GM12878 (cell line): Measurements from ENCODE around the gene CLECL1. TPM values are rescaled to one million over a fixed set of nuclear protein-coding genes. Genes with fewer than 3 reads are reported as not detected.
A peak's percentile ranks its signal among the peaks of the same experiment; 100 is the strongest.

Experiments used
- ATAC-seq: fragments of 200-7000 bp; cut with Tn5 transposase; 3 replicates; pipeline ENCODE4 v1.9.1; 2020; ENCODE audit warnings: mild to moderate bottlenecking, moderate library complexity
- BruUV-seq: library from RNA; stranded (reverse); fragments of 400-500 nt; replicated peaks from 2 replicates; lab custom pipeline; 2021; lab: Mats Ljungman, UMichigan
- CTCF ChIA-PET: fragments of 300-600 bp; sonication (Branson Sonifier 250); formaldehyde crosslinking; extraction: SDS; loops from one replicate; lab custom pipeline; 2021; ENCODE audit warnings: inconsistent platforms; lab: Yijun Ruan, JAX
- POLR2A ChIA-PET: fragments of 350-600 bp; formaldehyde crosslinking; extraction: SDS; loops from one replicate; lab custom pipeline; 2021; ENCODE audit warnings: inconsistent platforms; lab: Charles Lee
- RAD21 ChIA-PET: fragments of 300-600 bp; sonication (Branson Sonifier 250); formaldehyde crosslinking; loops from one replicate; lab custom pipeline; 2023; ENCODE audit warnings: antibody characterized with exemption; ENCODE audit not compliant: unreplicated experiment; lab: Charles Lee
- SMC1A ChIA-PET: fragments of 300-600 bp; sonication (Branson Sonifier 250); formaldehyde crosslinking; loops from one replicate; lab custom pipeline; 2023; ENCODE audit not compliant: unreplicated experiment, uncharacterized antibody; lab: Charles Lee
- DNase-seq: peaks from one replicate; pipeline ENCODE4 v3.0.0-alpha.2; 2011; ENCODE audit warnings: low read depth, low spot score
- FAIRE-seq: peaks from 3 replicates; lab custom pipeline; 2011; peaks lifted over from hg19 to GRCh38; lab: Jason Lieb, UNC
- H2AFZ ChIP-seq: 2 replicates; pipeline ENCODE4 v1.6.0; 2011; ENCODE audit warnings: low read depth, low read length, control low read depth; ENCODE audit not compliant: control insufficient read depth
- H3K27ac ChIP-seq: 2 replicates; pipeline ENCODE4 v1.5.1; 2011; ENCODE audit warnings: control low read depth; ENCODE audit not compliant: control insufficient read depth, insufficient read depth
- H3K27me3 ChIP-seq, 2 experiments: replicated peaks in 1 of 2; 2 replicates each; pipeline versions ENCODE4 v1.6.0 to v1.6.1; 2011; ENCODE audit warnings: low read length in 1 of 2; ENCODE audit not compliant: control insufficient read depth in 2 of 2, insufficient read depth in 2 of 2
- H3K36me3 ChIP-seq, 2 experiments: 2 replicates each; pipeline ENCODE4 v1.5.1; 2011; ENCODE audit warnings: low read length in 1 of 2; ENCODE audit not compliant: control insufficient read depth in 2 of 2, insufficient read depth in 2 of 2
- H3K4me1 ChIP-seq: 2 replicates; pipeline ENCODE4 v1.6.1; 2011; ENCODE audit warnings: mild to moderate bottlenecking, low read length, moderate library complexity, mixed read lengths; ENCODE audit not compliant: control insufficient read depth, insufficient read depth
- H3K4me2 ChIP-seq: 2 replicates; pipeline ENCODE4 v1.6.0; 2011; ENCODE audit warnings: control low read depth; ENCODE audit not compliant: control insufficient read depth, insufficient read depth
- H3K4me3 ChIP-seq: fragments of 200-600 bp; sonication (generic); 2 replicates; pipeline ENCODE4 v1.5.1; 2016
- H3K79me2 ChIP-seq: 2 replicates; pipeline ENCODE4 v1.6.0; 2011; ENCODE audit warnings: low read length; ENCODE audit not compliant: control insufficient read depth, insufficient read depth
- H3K9ac ChIP-seq: 2 replicates; pipeline ENCODE4 v1.8.0; 2011; ENCODE audit warnings: low read length, control low read depth, mixed read lengths; ENCODE audit not compliant: control insufficient read depth, insufficient read depth
- H3K9me3 ChIP-seq: replicated peaks from 3 replicates; pipeline ENCODE4 v1.5.1; 2011; ENCODE audit warnings: mild to moderate bottlenecking, low read length; ENCODE audit not compliant: control insufficient read depth, insufficient read depth
- H4K20me1 ChIP-seq: 2 replicates; pipeline ENCODE4 v1.6.0; 2011; ENCODE audit not compliant: control insufficient read depth, insufficient read depth
- EP300 ChIP-seq, 2 experiments: fragments of 150-350 bp in 1 of 2; IDR thresholded peaks; 2 replicates each; pipeline ENCODE4 v1.6.1; 2011 to 2012; ENCODE audit warnings: low read depth in 2 of 2, low read length in 2 of 2, borderline replicate concordance in 1 of 2, improper control_type of control experiment in 1 of 2, inconsistent platforms in 1 of 2; ENCODE audit not compliant: control insufficient read depth in 1 of 2
- GATAD2B ChIP-seq: fragments of 450-650 bp; conservative IDR thresholded peaks from 2 replicates; pipeline ENCODE4 v1.6.1; 2017; ENCODE audit warnings: low read depth, mild to moderate bottlenecking, moderate library complexity
- IKZF1 ChIP-seq: fragments of 450-650 bp; conservative IDR thresholded peaks from 2 replicates; pipeline ENCODE4 v1.6.1; 2017; ENCODE audit warnings: antibody characterized with exemption, mild to moderate bottlenecking
- MYC ChIP-seq: IDR thresholded peaks from 2 replicates; pipeline ENCODE4 v1.6.1; 2011; ENCODE audit warnings: mild to moderate bottlenecking, low read length, moderate library complexity, inconsistent platforms; ENCODE audit not compliant: insufficient read depth, insufficient replicate concordance, insufficient read length, severe bottlenecking
- POLR2A ChIP-seq: IDR thresholded peaks from 2 replicates; pipeline ENCODE4 v1.6.1; 2011; ENCODE audit warnings: low read depth, mild to moderate bottlenecking, low read length
- POLR2AphosphoS2 ChIP-seq: IDR thresholded peaks from 2 replicates; pipeline ENCODE4 v1.6.1; 2011; ENCODE audit warnings: low read depth, mild to moderate bottlenecking, low read length, improper control_type of control experiment, moderate library complexity
- RFX5 ChIP-seq: IDR thresholded peaks from 2 replicates; pipeline ENCODE4 v1.6.1; 2011; ENCODE audit warnings: low read depth, low read length, improper control_type of control experiment
- YY1 ChIP-seq: IDR thresholded peaks from 2 replicates; pipeline ENCODE4 v1.6.1; 2011; ENCODE audit warnings: low read depth, mild to moderate bottlenecking, low read length
- ZNF274 ChIP-seq: IDR thresholded peaks from one replicate; pipeline ENCODE4 v1.8.0; 2011; ENCODE audit not compliant: insufficient read length, insufficient read depth
- ZZZ3 ChIP-seq: IDR thresholded peaks from 2 replicates; pipeline ENCODE4 v1.6.1; 2011; ENCODE audit warnings: low read depth; ENCODE audit not compliant: control insufficient read depth, insufficient read length
- WGBS: methylation state at CpG from one replicate; pipeline ENCODE4 v1.1.6; 2016; ENCODE audit warnings: low lambda C conversion rate; ENCODE audit not compliant: insufficient replicate concordance, insufficient coverage; ENCODE audit errors: missing lambda C conversion rate; 5-methylcytosine and 5-hydroxymethylcytosine counted together
- in situ Hi-C: fragments of 300-500 bp; cut with MboI; formaldehyde crosslinking; loops from 9 replicates; pipeline ENCODE4 v1.14.3; 2018; ENCODE audit warnings: mixed read lengths
- intact Hi-C: fragments of 100-400 bp; cut with micrococcal nuclease; formaldehyde crosslinking; loops from one replicate; pipeline ENCODE4 v1.14.2; 2022; ENCODE audit not compliant: unreplicated experiment
- polyA plus RNA-seq, 11 experiments: library from polyadenylated mRNA; depleted of rRNA in 4 of 11; unstranded in 6 of 11; stranded (reverse) in 5 of 11; fragments of >200 nt; fragmentation: Nextera tagmentation in 4 of 11; fragmentation: Illumina TruSeq in 1 of 11; extraction: Ambion mirVana in 4 of 11; extraction: Trizol in 1 of 11; gene quantifications; 1 replicate in 1 of 11; 2 replicates in 10 of 11; pipeline versions ENCODE4 v1.2.1 to v1.2.3, GENCODE V29; 2011 to 2016; ENCODE audit warnings: inconsistent platforms in 2 of 11, missing spikeins in 2 of 11, low read depth in 1 of 11
- total RNA-seq, 4 experiments: library from RNA; depleted of rRNA in 3 of 4; stranded (reverse); fragments of >200 nt in 3 of 4; fragmentation: Illumina TruSeq in 1 of 4; extraction: Trizol in 1 of 4; gene quantifications; 2 replicates each; pipeline versions ENCODE4 v1.2.1 to v1.2.3, GENCODE V29; 2013 to 2021
- TF ChIP-seq, protein P1 (sequence below): fragments of 450-650 bp; IDR thresholded peaks from 2 replicates; pipeline ENCODE4 v1.6.1; 2017; ENCODE audit warnings: mild to moderate bottlenecking, moderate library complexity
- TF ChIP-seq, protein P2 (sequence below): fragments of 150-350 bp; IDR thresholded peaks from 2 replicates; pipeline ENCODE4 v1.6.1; 2016; ENCODE audit warnings: low read depth, low read length
- TF ChIP-seq, protein P3 (sequence below): IDR thresholded peaks from 2 replicates; pipeline ENCODE4 v1.6.1; 2011; ENCODE audit warnings: borderline replicate concordance, low read depth, mild to moderate bottlenecking, moderate library complexity, mixed read lengths, low read length; ENCODE audit not compliant: insufficient read depth; ENCODE audit errors: extremely low read length

The CLECL1 gene
- total and polyA plus RNA-seq, 10 of the 15 experiments (the other 5 are each of a cell fraction or from before 2014, with no cell fraction given): 4.6 to 56.5 (median 46.4) TPM

DNA sequence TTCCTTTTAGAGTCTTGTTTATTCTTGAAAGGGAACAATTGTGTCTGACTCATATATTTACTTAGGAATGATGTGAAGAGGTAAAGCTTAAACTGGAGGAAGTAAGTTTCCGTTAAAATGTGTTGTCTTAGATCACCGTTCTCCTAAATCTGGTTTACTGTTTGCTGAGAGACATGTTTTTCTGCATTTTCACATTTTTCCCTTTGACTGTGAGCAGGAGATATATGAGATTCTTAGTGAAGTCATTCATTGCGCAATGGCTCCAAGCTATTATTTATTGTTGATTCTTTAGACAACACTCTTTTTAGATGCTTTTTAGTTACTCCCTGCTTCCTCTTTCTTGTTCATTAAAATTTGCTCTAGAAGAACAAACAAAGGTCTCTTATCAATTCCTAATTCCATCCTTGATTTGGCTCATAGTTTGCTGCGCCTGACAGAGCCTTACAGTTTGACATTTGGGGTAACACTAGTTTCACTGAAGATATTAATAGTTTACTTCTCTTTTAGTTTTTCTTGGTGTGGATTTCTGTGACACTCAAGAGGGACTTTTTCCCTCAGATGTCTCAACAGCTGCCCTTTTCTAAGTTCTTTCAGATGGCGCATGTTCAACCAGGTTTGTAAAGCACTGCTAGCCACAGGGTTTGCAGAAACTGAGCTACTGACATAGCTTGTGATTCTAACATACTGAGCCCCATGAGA, 11.4 kb downstream of the CLECL1 start:
- Histone ChIP-seq H4K20me1 (no peaks in the 10 kb centered on the region), H3K4me3 (0 out of 2 replicates have a peak overlapping the region, but pooled peaks have one; percentile 3), H3K36me3 (peaks cover 0 to 1% of the 10 kb centered on the region in 2 experiments; a peak in 1 of 4 replicates), H3K9ac (peak overlapping the region; percentile 54), H3K27ac (peak overlapping the region; percentile 88), H3K4me2 (peak overlapping the region; percentile 39), H3K4me1 (peaks cover 51% of the 10 kb centered on the region), H3K27me3 (no peaks in the 10 kb centered on the region; a peak in 1 of 4 replicates), H3K9me3 (no peaks in the 10 kb centered on the region; the same call in 2 of the 3 replicates), H3K79me2 (peaks cover 82% of the 10 kb centered on the region), H2AFZ (no peak overlapping the region)
- ChIA-PET CTCF (interaction anchor here (0.9 to 2.7 kb wide), 8 partner anchors 9 to 390 kb away, joined by 3 to 9 read pairs (median 4); no protein-coding TSS in a partner anchor), POLR2A (interaction anchor here (0.7 to 1.6 kb wide), 3 partner anchors 9 to 16 kb away, joined by 3 to 8 read pairs (median 5); partner anchors contain the start of gene CLECL1), RAD21 (interaction anchor here (1.1 to 3.1 kb wide), 10 partner anchors 9 to 52 kb away, joined by 3 to 16 read pairs (median 6); partner anchors contain the start of genes CD69 and CLEC2D), SMC1A (interaction anchor here (0.7 to 2.3 kb wide), 11 partner anchors 8 to 119 kb away, joined by 3 to 11 read pairs (median 3); partner anchors contain the start of gene CLEC2D)
- in situ Hi-C loops: no loop called here
- peak; percentile 77 for DNase-seq
- 20% methylated on average over 5 of the region's 5 CpGs for WGBS
- no TSS peak for BruUV-seq
- peak; percentile 69 for FAIRE-seq
- intact Hi-C loops: no loop called here
- ATAC-seq: peak; percentile 71
- TF ChIP-seq, protein P1, sequence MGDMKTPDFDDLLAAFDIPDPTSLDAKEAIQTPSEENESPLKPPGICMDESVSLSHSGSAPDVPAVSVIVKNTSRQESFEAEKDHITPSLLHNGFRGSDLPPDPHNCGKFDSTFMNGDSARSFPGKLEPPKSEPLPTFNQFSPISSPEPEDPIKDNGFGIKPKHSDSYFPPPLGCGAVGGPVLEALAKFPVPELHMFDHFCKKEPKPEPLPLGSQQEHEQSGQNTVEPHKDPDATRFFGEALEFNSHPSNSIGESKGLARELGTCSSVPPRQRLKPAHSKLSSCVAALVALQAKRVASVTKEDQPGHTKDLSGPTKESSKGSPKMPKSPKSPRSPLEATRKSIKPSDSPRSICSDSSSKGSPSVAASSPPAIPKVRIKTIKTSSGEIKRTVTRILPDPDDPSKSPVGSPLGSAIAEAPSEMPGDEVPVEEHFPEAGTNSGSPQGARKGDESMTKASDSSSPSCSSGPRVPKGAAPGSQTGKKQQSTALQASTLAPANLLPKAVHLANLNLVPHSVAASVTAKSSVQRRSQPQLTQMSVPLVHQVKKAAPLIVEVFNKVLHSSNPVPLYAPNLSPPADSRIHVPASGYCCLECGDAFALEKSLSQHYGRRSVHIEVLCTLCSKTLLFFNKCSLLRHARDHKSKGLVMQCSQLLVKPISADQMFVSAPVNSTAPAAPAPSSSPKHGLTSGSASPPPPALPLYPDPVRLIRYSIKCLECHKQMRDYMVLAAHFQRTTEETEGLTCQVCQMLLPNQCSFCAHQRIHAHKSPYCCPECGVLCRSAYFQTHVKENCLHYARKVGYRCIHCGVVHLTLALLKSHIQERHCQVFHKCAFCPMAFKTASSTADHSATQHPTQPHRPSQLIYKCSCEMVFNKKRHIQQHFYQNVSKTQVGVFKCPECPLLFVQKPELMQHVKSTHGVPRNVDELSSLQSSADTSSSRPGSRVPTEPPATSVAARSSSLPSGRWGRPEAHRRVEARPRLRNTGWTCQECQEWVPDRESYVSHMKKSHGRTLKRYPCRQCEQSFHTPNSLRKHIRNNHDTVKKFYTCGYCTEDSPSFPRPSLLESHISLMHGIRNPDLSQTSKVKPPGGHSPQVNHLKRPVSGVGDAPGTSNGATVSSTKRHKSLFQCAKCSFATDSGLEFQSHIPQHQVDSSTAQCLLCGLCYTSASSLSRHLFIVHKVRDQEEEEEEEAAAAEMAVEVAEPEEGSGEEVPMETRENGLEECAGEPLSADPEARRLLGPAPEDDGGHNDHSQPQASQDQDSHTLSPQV: no peak
- TF ChIP-seq, protein P2, sequence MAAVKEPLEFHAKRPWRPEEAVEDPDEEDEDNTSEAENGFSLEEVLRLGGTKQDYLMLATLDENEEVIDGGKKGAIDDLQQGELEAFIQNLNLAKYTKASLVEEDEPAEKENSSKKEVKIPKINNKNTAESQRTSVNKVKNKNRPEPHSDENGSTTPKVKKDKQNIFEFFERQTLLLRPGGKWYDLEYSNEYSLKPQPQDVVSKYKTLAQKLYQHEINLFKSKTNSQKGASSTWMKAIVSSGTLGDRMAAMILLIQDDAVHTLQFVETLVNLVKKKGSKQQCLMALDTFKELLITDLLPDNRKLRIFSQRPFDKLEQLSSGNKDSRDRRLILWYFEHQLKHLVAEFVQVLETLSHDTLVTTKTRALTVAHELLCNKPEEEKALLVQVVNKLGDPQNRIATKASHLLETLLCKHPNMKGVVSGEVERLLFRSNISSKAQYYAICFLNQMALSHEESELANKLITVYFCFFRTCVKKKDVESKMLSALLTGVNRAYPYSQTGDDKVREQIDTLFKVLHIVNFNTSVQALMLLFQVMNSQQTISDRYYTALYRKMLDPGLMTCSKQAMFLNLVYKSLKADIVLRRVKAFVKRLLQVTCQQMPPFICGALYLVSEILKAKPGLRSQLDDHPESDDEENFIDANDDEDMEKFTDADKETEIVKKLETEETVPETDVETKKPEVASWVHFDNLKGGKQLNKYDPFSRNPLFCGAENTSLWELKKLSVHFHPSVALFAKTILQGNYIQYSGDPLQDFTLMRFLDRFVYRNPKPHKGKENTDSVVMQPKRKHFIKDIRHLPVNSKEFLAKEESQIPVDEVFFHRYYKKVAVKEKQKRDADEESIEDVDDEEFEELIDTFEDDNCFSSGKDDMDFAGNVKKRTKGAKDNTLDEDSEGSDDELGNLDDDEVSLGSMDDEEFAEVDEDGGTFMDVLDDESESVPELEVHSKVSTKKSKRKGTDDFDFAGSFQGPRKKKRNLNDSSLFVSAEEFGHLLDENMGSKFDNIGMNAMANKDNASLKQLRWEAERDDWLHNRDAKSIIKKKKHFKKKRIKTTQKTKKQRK: no peak
- TF ChIP-seq POLR2A (peak; percentile 41; the same call in 1 of the 2 replicates), POLR2AphosphoS2 (no peak), ZZZ3 (no peak), MYC (no peak), YY1 (0 out of 2 replicates have a peak, but pooled peaks have one; percentile 13), RFX5 (no peak), EP300 (IDR thresholded peaks at IDR 0.05; ENCODE audit: borderline replicate concordance in 1 of 2, control insufficient read depth in 1 of 2, low read depth in 2 of 2, low read length in 2 of 2) (peak; percentile 29 to 58; a peak in 2 of 4 replicates), ZNF274 (no peak), GATAD2B (no peak), IKZF1 (peak; percentile 78)
- TF ChIP-seq, protein P3, sequence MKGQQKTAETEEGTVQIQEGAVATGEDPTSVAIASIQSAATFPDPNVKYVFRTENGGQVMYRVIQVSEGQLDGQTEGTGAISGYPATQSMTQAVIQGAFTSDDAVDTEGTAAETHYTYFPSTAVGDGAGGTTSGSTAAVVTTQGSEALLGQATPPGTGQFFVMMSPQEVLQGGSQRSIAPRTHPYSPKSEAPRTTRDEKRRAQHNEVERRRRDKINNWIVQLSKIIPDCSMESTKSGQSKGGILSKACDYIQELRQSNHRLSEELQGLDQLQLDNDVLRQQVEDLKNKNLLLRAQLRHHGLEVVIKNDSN: no peak
